Left ventricle myocardium superior (tissue), 1 donor: ENCODE data around the gene CFAP91. TPM values are rescaled to one million over a fixed set of nuclear protein-coding genes. Genes with fewer than 3 reads are reported as not detected.
"Not testable (repeated sequence)": the region's sequence is repeated elsewhere in the genome, so short reads cannot be mapped to it uniquely, and the experiment has no call there.

Experiments
- ATAC-seq: fragments of 200-7000 bp; cut with Tn5 transposase; one replicate; pipeline ENCODE4 v1.9.1; 2020; ENCODE audit warnings: mild to moderate bottlenecking, moderate library complexity
- DNase-seq: peaks from one replicate; pipeline ENCODE4 v3.0.0-alpha.2; 2020
- intact Hi-C: fragments of 100-400 bp; cut with micrococcal nuclease; formaldehyde crosslinking; loops from one replicate; pipeline ENCODE4 v1.11.0; 2022
- total RNA-seq: library from RNA; stranded (reverse); fragmentation: NEBNext Ultra II Directional; extraction: Animal tissue kit (Norgen Biotek cat#: 25700); gene quantifications from one replicate; pipeline ENCODE4 v1.2.1, GENCODE V29; 2021
- donor health status: DM: no; HTN: yes; CAD: no; lungs with severe emphysema.

The CFAP91 gene
- total RNA-seq, 1 donor from 2014 or later: 0.45 TPM

- ATAC-seq: peak; percentile 89
- intact Hi-C loops: no loop called here
- peak; percentile 94 for DNase-seq
Measured at GRCh38 chr3:119676771-119677640, 25.8 kb upstream of the CFAP91 start, which contains the start of gene COX17. TSS of gene COX17 (minus strand) at chr3:119677406. CDS start at chr3:119677310, 96 bp downstream.

- intact Hi-C loops: no loop called here
- ATAC-seq: no peak
- no peak for DNase-seq
Measured at GRCh38 chr3:119677641-119677934, 25.2 kb upstream of the CFAP91 start.

- ATAC-seq, intact Hi-C loops, DNase-seq: not testable (repeated sequence)
Measured at GRCh38 chr3:119678209-119678608, 24.6 kb upstream of the CFAP91 start.

GRCh38 chr3:119679874-119680273, 22.9 kb upstream of the CFAP91 start:
- ATAC-seq: no peak
- DNase-seq: no peak
- intact Hi-C loops: loop anchor here (10.0 kb wide), 1 partner anchor 405 kb away; no protein-coding TSS in a partner anchor

GRCh38 chr3:119681279-119681678, 21.5 kb upstream of the CFAP91 start:
- DNase-seq (no peak), ATAC-seq (no peak)
- intact Hi-C loops: loop anchor here (10.0 kb wide), 1 partner anchor 406 kb away; no protein-coding TSS in a partner anchor

- DNase-seq: no peak
- no peak for ATAC-seq
- intact Hi-C loops: loop anchor here (10.0 kb wide), 1 partner anchor 409 kb away; no protein-coding TSS in a partner anchor
Measured at GRCh38 chr3:119683421-119683820, 19.4 kb upstream of the CFAP91 start.

GRCh38 chr3:119690043-119690656, 12.7 kb upstream of the CFAP91 start:
- intact Hi-C loops: no loop called here
- ATAC-seq (no peak), DNase-seq (no peak)

- DNase-seq (no peak), ATAC-seq (no peak)
- intact Hi-C loops: no loop called here
Measured at GRCh38 chr3:119695480-119695879, 7.3 kb upstream of the CFAP91 start.

GRCh38 chr3:119697394-119697793, 5.4 kb upstream of the CFAP91 start:
- ATAC-seq (no peak), DNase-seq (no peak)
- intact Hi-C loops: no loop called here

GRCh38 chr3:119700269-119700919, 2.4 kb upstream of the CFAP91 start:
- DNase-seq (no peak), ATAC-seq (no peak)
- intact Hi-C loops: no loop called here

GRCh38 chr3:119700920-119701734, 1.7 kb upstream of the CFAP91 start:
- ATAC-seq (no peak), DNase-seq (no peak)
- intact Hi-C loops: no loop called here

- ATAC-seq (no peak), DNase-seq (no peak)
- intact Hi-C loops: no loop called here
Measured at GRCh38 chr3:119703820-119704531, 1.2 kb downstream of the CFAP91 start.

GRCh38 chr3:119715105-119715504, 12.3 kb downstream of the CFAP91 start:
- peak; percentile 66 for ATAC-seq
- intact Hi-C loops: no loop called here
- DNase-seq: no peak

- ATAC-seq: peak; percentile 78
- no peak for DNase-seq
- intact Hi-C loops: no loop called here
Measured at GRCh38 chr3:119716998-119717397, 14.2 kb downstream of the CFAP91 start.

- intact Hi-C loops: no loop called here
- DNase-seq: no peak
- ATAC-seq: no peak
Measured at GRCh38 chr3:119717520-119717919, 14.7 kb downstream of the CFAP91 start.

GRCh38 chr3:119723022-119723421, 20.2 kb downstream of the CFAP91 start:
- intact Hi-C loops: no loop called here
- no peak for ATAC-seq
- DNase-seq: no peak

GRCh38 chr3:119726909-119727308, 24.1 kb downstream of the CFAP91 start:
- intact Hi-C loops: no loop called here
- no peak for DNase-seq
- ATAC-seq: no peak

GRCh38 chr3:119729996-119730395, 27.2 kb downstream of the CFAP91 start:
- ATAC-seq (no peak), DNase-seq (no peak)
- intact Hi-C loops: no loop called here
